Erythroblast (primary cell): ENCODE data around the gene MDK.
A peak's percentile ranks its signal among the peaks of the same experiment; 100 is the strongest.

ENCODE experiments used
- DNase-seq, 2 experiments: peaks; one replicate each; lab custom pipeline; 2025; lab: John Stamatoyannopoulos, UW
- GATA1 ChIP-seq: IDR thresholded peaks from 2 replicates; pipeline ENCODE4 v1.6.1; 2011; ENCODE audit warnings: low read depth, mild to moderate bottlenecking, control low read depth, low read length, moderate library complexity
- POLR2A ChIP-seq: IDR thresholded peaks from 2 replicates; pipeline ENCODE4 v1.6.1; 2011; ENCODE audit warnings: mild to moderate bottlenecking, low read length

MDK gene

GRCh38 chr11:46356924-46357482, 24.5 kb upstream of the MDK start:
- DNase-seq: peak in 1 of 2 experiments; percentile 45
- no peak for TF ChIP-seq GATA1
- no peak for TF ChIP-seq POLR2A

DNA sequence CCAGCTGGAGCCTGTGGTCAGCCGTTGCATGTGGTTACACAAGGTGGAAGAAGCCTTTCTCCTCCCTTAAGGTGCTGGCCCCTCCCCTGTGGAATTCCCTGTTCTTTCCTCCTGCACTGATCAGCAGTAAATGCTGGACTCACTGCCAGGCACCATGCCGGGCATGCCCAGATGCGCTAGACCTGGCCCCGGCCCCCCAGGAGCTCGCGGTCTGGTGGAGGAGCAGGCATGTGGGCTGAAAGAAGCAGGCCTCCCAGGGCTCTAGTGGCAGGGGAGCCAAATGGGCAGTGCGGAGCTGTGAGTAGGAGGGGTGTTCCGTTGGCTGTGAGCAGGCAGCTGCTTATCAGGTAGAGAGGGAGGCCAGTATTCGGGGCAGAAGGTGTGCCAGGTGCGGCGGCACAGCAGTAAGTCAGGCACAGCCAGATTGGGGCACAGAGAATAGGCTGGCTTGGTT, 24.0 kb upstream of the MDK start:
- TF ChIP-seq GATA1 (no peak), POLR2A (no peak)
- DNase-seq: no peak

DNA sequence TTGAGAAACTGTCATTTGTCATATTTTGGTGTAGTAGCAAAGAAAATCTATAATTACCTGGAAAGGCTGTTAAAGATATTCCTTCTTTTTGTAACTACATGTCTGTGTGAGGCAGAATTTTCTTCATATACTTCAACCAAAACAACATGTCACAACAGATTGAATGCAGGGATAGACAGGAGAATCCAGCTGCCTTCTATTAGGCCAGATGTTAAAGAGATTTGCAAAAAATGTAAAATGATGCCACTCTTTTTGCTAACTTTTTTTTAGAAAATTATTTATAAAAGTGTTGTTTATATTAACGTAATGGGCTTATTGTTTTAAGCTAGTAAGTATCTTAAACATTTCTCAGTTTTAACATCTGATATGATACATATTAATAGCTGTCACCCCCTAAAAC, 21.5 kb upstream of the MDK start:
- TF ChIP-seq GATA1: no peak
- no peak for TF ChIP-seq POLR2A
- DNase-seq: no peak

- no peak for TF ChIP-seq POLR2A
- no peak for TF ChIP-seq GATA1
- DNase-seq: no peak
Measured at GRCh38 chr11:46360878-46361277, 20.6 kb upstream of the MDK start.

DNA sequence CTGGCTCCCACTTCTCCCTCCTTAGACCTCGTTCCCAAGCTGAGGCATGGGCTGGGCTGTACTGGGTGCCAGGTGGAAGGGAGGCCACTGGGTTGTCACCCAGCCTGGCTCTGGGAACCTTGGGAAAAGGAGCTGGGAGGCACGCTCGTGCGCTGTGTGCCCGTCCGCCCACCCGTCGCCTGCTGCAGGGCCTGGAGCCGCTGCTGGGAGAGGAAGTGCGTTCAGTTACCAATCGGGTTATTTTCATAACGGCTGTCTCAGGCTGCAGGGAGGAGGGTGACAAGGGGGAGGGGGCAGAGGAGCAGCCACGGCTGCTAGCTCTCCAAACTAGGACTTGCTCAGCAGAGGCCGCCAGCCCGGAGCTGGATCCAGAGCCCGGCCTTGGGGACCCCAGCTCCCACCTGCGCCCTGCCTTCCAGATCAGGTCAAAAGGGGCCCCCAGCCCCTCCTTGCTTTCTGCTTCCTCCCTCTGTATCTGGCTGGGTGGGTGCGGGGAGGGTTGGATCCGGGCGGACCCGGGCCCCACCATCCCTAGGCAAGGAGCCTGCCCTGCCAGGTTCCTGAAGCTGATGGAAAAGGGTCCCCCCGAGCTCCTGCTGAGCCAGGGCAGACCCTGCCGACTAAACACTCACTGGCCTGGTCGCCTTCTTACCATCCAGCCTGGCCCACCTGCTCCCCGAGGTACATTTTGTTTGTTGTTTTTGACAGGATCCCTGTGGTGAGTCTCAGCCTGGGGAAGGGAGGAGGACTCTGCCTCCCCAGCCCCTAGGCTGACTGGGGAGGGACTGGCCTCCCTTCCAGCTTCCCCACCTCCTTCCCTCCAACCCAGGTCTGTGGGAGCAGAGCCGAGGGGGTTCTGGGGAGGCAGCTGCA, 19.9 kb upstream of the MDK start:
- peak; percentile 25 for TF ChIP-seq POLR2A
- TF ChIP-seq GATA1: no peak
- peak; percentile 45 to 58 for DNase-seq

- DNase-seq: no peak
- no peak for TF ChIP-seq POLR2A
- no peak for TF ChIP-seq GATA1
Measured at GRCh38 chr11:46362156-46363030, 19.1 kb upstream of the MDK start.

- TF ChIP-seq GATA1: no peak
- no peak for TF ChIP-seq POLR2A
- peak in 1 of 2 experiments; percentile 17 for DNase-seq
Measured at GRCh38 chr11:46363031-46363407, 18.4 kb upstream of the MDK start.

DNA sequence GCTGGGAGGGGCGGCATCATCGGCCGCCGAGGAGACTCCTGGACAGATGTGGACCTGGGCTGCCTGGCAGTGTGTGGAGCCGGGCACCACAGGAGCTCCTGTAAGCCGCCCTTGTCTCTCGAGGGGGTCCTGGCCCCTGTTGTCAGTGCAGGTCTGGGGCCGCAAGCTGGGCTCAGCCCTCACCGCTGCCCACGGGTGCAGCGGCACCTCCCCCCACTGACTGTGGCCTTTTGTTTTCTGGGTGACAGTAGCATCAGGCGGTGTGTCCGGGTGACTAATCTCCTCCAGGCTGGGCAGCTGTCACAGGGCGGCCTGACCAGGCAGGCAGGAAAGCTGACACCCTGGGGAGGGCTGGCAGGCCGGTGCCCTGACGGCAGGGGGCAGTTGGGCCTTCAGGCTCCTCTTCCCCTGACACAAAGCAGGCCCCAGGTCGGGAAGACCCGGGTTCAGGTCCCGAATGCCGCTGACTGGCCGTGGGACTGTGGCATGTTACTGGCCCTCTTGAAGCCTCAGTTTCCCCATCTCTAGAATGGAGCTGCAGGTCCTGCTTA, 17.9 kb upstream of the MDK start:
- no peak for DNase-seq
- TF ChIP-seq POLR2A (no peak), GATA1 (no peak)

DNA sequence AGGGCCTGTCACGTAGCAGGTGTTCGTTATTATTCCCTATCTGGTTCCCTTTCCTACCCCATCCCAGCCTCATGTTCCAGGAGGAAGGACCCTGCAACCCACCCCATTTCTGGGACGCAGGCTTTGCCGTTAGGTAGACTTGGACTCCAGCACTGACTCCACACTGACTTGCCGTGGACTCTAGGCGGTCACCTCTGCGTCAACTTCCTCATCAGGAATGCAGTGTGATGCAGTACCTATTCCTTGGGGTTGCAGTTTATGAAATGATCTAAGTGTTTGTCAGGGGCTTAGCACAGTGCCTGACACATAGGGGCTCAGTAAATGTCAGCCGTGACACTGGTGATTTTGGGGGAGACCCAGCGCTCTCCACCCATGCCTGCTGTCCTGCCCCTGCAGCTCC, 17.4 kb upstream of the MDK start:
- TF ChIP-seq GATA1 (no peak), POLR2A (no peak)

DNA sequence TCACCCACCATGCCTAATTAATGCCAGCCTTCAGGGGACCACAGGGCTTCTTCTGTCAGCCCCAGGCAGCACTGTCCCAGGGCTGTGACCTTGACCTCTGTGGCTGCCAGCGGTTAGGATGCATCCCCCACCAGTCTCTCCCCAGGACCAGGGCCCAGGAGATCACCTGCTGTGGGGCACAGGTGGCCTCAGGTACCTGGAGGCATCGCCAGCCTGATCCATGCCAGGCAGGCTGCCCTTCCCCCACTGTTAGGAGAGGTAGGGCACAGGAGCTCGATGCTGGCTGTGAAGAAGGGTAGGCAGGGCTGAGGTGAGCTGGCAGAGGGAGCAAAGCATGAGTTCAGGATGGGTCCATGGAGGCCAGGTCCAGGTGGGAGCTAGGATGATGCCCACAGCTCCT, 16.7 kb upstream of the MDK start:
- TF ChIP-seq POLR2A (no peak), GATA1 (no peak)
- DNase-seq: no peak

More for the DNA sequence above, 17.4 kb upstream of the MDK start:
- DNase-seq: no peak

GRCh38 chr11:46366260-46366659, 15.2 kb upstream of the MDK start:
- DNase-seq: no peak
- TF ChIP-seq POLR2A (no peak), GATA1 (no peak)

DNA sequence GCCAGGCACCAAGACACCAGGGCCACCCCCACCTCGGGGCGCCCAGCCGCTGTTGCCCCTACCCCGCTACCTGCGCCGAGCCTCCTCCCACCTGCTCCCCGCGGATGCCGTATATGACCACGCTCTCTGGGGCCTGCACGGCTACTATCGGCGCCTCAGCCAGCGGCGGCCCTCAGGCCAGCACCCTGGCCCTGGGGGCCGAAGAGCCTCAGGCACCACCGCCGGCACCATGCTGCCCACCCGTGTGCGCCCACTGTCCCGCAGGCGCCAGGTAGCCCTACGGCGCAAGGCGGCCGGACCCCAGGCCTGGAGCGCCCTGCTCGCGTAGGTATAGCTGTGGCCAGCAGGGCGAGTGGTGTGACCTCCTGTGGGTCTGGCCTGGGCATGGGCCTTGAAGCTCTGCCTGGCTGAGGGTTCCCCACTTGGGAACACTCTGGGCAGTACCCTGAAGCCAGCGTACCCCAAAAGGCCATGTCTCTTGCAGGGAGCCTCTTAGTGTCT, 14.8 kb upstream of the MDK start:
- DNase-seq: no peak
- TF ChIP-seq POLR2A: no peak
- TF ChIP-seq GATA1: no peak

DNA sequence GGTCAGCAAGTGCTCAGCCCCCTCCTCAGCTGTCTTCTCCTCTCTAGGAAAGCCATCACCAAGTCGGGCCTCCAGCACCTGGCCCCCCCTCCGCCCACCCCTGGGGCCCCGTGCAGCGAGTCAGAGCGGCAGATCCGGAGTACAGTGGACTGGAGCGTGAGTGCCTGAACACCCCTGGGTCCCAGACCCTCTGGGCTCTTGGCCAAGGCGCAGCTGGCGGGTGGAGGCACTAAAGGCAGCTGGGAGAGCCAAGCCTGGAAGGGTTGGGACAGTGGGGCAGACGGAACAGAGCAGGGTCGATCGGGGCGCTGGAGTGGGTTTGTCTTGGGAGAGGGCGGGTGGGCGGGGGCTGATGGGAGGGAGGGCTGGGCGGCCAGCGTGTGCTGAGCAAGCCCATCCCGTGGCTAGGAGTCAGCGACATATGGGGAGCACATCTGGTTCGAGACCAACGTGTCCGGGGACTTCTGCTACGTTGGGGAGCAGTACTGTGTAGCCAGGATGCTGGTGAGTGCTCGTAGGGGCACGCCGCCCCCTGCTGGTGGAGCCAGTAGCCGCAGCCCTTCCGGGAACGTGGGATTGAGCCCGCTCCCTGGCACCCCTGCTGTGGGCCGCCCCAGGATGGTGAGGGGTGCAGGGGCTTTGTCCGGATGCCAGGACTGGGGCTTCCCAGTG, 14.1 kb upstream of the MDK start:
- TF ChIP-seq GATA1 (no peak), POLR2A (no peak)
- peak; percentile 60 to 79 for DNase-seq

DNA sequence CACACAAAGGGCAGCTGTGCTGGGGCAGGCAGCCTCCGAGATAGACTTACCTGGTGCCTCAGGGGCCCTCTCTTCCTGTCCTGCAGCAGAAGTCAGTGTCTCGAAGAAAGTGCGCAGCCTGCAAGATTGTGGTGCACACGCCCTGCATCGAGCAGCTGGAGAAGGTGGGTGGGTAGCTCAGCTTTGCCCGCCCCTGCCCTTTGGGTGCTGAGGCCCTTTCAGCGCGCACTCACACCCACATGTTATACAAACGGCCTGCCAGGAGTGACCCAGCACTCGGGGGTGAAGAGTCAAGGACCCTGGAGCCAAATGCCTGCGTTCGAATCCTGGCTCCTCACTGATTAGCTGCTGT, 13.6 kb upstream of the MDK start:
- no peak for DNase-seq
- no peak for TF ChIP-seq POLR2A
